Stimulated activated CD4-positive, alpha-beta T cell treated with anti-CD3 and anti-CD28 coated beads, Interleukin-1b, Interleukin-23, amount 100 ng/mL, for 4 hours (primary cell): Measurements from ENCODE around the gene PPP1R3D.

Source experiments
- DNase-seq, 2 donors: peaks; one replicate each; pipeline ENCODE4 v3.0.0-alpha.2; 2020; ENCODE audit warnings: low read depth in 2 of 2

Gene PPP1R3D

DNA sequence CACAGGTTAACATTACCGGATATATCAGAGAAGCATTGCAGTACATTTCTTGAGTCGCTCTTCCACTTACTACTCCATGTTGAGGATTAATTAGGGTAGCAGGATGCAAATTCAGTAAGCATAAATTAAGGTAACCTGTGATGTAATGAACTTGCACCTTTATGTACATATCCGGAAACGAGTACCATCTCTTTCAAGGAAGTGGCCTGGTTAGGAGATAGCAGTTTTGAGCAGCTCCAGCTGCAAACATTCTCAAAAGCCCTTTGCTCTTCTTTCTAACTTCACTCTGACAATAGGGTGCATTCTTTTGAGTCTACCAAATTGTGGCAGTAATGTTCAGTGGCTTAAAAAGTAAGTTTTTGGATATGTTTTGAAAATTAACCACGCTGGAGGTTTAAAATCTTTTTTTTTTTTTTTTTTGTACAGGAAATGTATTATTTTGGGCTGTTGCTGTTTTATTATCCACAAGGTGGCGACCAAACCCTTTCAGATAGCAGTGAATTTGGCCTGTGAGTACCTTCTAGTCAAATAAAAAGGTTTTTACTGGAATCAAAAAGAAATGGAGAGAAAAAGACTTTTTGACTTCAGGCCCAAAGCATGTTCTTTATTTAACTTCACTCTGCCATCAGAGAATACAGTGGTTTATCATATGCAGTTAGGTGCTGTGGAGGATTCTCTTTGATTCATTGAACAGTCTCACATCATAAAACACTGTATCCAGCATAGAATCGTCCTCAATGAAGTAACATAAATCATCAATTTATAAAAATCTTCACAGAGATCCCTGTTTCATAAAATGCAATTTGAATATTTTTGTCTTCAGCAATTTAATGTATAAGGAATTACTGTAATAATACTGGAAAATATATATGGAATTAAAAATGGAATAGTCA is 9.0 kb upstream of the PPP1R3D start:
- peak in 1 of 2 donors; percentile 15 for DNase-seq

DNA sequence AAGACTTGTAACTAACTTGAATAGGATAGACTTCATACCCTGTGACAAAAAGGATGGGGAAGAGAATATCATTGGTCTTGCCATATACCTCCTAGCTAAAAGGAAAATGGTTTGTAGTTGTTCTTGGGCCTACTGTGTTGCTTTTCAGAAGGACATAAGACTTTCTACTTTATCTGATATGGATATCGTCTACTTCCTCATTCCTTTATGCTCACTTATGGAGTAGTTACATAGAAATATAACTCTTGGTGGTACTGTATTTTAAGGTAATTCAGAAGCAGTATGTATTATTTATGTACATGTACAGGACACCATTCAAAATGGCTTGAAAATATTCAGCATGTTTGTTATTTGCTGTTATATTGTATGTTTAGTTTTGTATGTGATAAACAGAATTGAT is 8.1 kb upstream of the PPP1R3D start:
- no peak for DNase-seq

DNA sequence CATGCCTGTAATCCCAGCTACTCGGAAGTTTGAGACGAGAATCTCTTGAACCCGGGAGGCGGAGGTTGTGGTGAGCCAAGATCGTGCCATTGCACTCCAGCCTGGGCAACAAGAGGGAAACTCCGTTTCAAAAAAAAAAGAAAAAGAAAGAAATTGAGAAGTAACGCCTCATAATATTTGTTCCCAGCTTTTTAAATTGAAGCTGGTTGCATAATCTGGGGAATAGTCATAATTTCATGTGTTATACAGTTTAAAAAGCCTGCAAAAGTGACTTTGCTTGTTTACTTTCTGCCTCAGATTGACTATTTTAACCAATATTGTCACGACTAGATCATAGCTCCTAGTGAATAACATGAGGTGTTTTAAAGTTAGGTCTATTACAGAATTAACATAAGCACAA is 7.3 kb upstream of the PPP1R3D start:
- DNase-seq: no peak

DNA sequence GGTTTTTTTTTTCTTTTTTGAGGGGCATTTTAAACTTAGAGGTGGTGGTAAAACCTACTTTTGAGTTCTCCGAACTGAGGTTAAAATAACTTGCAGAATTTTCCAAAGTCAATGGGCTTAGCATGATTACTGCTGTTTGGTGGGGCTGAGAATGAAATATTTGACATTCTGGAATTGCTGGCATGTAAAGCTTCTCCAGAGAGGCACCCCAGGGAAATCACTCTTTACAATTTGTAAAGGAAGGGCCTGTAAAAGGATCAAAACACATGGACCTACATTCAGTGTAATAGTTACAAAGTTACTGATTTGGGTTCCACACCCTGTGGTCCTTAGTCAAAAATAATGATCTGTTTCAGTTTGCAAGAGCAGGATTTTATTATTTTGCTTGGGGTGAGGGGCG is 5.6 kb upstream of the PPP1R3D start:
- no peak for DNase-seq

DNA sequence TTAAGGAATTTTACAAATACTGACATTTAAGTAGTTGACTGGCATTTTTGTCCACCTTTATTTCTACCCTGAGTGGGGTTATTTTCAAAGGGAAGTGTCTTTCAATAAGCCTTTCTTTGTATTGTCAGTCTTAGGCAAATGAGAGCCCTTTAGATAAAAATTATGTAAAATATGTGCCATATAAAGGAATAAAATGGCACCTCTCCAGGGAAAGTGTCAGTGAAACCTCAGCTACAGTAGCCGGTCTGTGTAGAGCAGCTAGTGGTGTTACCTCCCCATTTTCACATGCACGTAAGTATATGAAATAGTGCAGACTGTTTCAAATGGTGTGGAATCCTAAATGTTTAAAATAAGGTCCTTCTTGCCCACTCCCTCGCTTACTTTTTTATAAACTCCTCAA is 5.1 kb upstream of the PPP1R3D start:
- no peak for DNase-seq

DNA sequence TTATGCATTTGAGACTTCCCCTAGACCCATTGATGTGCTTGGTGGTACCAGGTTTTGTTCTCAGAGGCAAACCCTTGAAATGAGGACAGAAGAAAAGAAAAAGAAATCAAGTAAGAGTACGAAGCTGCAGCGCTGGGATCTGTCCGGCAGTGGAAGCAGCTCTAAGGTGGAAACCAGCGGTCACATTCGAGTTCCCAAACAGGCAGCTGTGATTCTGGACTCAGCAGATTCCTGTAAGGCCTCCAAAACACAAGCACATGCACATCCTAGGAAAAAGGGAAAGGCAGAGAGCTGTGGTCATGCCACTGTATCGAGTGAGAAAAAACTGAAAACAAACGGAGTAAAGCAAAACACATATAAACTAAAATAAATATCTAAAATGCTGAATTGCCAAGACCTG is 4.6 kb upstream of the PPP1R3D start:
- DNase-seq: no peak

DNA sequence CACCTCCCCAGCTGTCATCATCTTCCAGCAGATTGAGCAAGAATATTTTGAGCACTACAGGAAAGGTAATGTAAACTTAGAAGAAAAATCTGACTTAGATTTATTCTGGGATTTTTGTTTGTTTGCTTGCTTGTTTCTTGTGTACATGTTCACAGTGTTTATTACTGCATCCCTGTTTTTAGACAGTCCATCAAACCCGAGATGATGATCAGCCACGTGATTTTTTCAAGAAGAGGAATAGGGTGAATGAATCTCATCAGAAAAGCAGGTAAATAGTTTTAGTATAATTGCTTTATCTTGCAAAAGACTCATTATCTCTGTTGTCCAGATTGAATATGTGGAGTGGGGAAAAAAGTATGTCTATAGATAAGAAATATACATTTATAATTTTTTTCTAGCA is 2.1 kb upstream of the PPP1R3D start:
- DNase-seq: no peak

DNA sequence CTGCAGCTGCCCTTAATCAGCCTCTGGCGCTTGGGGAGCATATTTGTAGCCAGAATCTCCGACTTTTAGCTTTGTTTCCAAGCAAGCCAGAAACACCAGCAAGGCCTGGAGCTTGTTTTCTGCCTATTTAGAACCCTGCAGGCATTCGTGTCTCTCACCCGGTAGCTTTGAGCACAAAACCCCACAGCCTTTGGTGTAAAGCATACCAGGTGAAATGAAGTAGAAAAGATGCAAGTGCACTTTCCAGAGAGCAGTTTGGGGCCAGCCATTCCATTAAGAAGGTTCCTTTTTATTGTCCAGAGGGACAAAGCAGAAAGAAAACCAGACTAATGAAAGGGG is 820 bp upstream of the PPP1R3D start:
- no peak for DNase-seq

DNA sequence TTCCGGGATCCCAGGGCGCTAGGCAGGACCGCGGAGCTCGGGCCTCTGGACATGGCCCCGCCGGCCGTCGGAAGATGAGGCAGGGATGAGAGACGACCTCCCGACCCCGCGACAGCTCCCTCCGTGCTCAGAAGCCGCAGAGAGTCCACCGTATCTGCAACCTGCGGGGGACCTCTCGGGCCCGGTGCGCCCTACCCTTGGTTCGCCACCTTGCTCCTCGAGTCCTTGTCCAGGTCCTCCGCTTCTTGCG is 301 bp downstream of the PPP1R3D start:
- DNase-seq: no peak

DNA sequence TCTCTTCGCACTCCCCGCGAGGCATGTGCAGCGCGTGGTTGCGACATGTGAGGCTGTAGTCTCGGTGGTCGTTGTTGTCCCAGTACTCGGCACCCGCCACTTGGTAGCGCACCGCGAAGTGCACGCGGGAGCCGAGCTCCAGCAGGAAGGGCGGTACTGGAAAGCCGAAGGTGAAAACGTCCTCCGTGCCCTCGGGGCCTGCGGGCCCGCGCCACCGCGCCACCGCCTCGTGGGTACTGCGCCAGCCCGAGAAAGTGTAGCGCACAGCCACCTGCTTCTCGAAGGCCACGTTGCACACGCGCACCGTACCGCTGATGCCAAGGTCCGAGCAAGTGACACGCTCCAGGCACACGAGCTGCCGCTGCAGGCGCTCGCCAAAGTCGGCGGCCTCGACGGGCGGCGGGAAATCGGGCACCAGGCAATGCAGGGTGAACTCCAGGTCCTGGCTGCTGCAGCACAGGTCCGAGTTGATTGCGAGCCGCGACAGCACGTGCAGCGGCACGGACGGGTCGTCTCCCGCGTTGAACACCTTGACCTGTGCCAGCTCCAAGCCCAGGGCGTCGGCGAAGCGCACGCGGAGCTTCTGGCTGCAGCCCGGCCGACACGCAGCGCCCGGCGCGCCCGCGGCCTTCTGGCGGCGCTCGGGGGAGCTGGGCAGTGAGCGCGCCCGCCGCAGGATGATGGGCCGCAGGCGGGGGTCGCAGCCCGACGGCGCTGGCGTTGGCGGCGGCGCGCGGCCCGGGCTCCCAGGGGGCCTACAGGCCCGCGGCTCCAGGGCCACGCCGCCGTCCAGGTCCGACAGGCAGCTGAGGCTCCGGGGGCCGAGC is 840 bp downstream of the PPP1R3D start:
- no peak for DNase-seq

DNA sequence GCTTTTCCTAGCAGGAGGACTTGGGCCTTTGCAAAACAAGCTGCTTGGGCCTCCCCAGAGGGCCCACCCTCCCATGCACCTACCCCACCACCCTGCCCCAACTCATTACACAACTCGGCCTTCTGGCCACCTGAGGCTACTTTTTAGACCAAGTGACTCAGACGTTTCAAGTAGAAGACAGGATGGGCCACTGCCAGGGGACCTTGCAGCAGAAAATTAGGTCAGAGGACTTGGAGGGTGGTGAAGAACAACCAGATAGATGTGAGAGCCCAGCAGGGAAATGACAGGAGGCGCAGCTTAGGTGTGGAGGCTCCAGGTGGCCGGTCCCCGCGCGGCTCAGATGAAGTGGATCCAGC is 1.4 kb downstream of the PPP1R3D start:
- no peak for DNase-seq

DNA sequence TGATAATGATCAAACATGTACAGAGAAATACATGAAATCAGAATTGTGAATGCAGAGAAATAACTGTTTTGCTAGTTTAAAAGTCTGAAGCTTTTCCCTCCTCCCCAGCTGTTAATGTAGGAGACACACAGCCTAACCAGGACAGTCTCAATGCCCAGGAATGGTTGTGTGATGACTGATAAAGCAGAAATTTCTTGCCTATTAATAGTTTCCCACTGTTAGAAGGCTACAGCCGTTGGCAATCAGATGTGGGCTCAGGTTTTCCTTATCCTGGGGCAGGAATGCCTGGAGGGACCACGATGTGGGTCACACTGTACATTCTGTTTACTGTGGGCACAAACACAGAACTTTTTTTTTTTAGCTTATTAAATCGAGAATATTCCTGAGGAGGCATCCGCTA is 1.9 kb downstream of the PPP1R3D start:
- DNase-seq: no peak

DNA sequence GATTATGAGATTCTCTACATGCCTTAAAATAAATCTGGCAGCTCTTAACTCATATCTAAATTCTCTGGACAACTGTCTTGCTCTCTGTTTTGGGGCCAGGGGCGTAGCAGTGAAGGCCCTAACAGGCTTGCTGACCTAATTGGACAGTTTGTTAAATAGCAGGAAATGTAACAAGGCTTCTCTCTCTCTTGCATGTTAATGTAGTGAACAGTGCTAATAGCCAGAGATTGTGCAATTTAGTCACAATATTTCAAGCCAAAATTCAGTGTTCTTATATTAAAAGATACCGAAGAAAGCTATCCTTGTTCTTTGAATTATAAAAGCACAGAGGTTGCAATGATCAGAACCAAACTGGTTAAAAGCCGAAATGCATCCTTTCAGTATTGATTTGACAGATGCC is 3.0 kb downstream of the PPP1R3D start:
- DNase-seq: no peak

DNA sequence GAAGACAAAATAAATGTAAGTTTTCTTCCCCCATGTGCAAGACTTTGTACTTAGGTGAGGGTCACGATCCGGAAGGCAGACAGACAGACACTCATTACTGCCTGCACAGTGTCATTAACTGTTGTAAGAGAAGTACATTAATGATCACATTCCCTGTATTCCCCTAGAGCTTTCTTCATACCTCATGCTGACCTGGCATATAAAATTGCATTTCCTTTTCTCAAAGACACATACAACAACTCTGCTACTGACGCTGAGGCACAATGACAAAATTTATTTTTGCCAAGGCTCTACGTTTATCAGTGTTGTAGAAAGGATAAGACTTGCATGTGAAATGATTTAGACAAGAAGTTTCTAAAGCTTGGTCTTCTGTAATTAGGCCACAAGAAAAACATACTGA is 3.7 kb downstream of the PPP1R3D start:
- no peak for DNase-seq

DNA sequence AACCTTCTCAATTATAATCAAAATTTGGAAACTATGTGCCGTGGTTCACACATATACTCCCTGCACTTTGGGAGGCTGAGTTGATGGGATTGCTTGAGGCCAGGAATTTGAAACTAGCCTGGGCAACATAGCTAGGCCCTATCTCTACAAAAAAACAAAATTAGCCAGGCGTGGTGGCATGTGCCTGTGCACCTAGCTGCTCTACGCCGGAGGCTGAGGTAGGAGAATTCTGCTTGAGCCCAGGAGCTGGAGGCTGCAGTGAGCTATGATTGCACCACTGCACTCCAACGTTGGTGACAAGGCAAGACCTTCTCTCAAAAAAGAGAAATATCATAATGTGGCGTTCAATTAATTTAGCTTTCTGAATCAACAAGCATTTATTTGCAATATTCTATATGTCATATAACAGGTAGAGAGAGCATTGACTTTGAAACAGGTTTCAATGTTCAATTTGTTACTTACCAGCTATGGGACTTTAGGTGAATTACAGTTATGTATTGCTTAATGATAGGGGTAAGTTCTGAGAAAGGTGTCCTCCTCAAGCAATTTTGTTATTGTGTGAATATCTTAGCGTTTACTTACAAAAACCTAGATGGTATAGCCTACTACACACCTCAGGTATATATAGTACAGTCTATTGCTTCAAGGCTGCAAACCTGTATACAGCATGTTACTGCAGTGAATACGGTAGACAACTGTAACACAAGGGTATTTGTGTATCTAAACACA is 4.5 kb downstream of the PPP1R3D start:
- no peak for DNase-seq

DNA sequence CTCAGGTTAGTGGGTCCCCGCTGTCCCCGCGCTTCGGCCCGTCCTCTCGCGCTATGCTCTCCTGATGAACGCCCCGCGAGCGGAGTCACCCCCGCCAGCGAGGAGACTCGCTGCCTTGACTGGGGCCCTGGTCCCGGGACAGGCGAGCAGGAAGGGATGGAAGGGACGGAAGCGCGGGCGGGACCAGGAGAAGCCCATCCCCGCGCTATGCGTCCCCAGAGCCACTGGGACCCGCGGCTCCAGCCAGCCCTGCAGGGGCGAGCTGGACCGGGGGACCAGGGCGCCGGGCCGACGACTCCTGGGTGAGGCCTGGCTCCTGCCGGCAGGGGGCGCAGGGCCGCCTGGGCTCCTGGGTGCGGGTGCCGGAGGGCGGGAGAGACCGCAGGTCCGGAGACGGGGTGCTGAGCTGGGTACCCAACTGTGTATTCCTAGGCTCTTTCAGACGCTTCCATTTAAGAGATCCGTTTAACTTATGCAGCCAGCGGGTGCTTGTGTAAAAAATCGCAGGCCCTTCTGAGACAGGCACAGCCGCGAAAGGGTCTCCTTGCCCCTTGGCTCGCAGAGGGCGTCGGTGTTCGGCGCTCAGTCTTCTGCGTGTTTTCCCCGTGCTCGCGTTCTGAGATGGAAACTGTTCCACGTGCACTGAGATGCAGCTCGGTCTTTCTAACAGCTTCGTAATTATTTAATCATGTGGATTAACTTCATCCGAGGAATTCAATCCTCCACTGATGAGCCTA is 6.1 kb downstream of the PPP1R3D start:
- DNase-seq: peak; percentile 66 to 80

DNA sequence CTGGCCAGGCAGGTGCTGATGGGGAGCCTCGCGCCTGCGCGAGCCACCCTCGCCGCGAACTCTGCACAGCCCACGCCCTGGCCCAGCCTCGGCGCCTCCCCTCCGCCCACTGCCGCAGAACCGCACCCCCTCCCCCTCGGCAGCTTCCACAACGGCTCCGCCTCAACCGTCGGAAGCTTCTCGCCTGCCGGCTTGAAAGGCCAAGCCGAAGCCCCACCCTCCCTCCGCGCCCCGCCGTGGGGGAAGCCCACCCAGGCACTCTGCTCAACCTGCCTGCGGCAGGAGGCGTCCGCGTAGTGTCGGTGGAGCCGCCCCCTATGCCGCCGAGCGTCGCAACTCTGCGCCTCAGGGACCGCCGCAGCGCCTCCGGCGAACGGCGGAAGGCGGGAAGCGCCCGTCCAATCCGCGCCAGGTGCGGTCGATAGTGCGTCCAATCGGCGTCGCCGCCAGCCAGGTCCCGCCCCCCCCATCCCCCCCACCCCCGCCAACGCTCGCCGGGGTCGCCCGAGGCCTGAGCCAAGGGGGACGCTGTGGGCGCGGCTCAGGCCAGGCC is 6.7 kb downstream of the PPP1R3D start, which contains the start of gene SYCP2:
Gene SYCP2, minus strand, starts transcription at position 342 of the 553 bp plus-strand sequence. CDS start 11,224 bp downstream, outside the sequence.
- peak; percentile 43 to 52 for DNase-seq

DNA sequence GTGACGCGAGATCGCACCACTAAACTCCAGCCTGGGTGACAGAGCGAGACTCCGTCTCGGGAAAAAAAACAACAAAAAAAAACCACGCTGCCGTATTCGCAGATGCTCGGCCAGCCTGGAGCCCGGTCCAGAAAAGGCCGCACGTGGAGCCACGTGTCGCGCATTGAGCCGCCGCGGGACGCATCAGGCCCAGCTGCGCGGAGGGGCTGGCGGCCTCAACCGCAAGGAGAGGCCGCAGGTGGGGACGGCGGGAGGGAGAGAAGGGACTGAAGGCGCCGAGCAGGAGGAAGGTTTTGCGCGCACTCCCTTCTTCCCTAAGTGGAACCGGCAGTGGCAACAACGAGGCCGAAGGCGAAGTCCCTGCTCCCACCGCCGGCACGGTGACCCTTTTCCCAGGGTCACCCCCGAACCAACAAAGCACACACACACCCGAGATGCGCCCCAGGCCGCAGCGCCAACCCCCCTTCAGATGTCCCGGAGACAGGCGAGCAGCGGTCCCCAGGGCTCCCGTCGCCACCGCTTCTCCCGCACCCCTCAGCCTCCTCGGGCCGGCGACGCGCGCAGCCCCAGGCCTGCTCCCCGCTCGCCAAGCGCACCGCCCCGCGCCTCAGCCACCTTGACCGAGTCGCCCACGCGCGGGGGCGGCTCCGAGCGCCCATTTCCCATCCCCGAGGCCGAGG is 7.3 kb downstream of the PPP1R3D start:
- no peak for DNase-seq

DNA sequence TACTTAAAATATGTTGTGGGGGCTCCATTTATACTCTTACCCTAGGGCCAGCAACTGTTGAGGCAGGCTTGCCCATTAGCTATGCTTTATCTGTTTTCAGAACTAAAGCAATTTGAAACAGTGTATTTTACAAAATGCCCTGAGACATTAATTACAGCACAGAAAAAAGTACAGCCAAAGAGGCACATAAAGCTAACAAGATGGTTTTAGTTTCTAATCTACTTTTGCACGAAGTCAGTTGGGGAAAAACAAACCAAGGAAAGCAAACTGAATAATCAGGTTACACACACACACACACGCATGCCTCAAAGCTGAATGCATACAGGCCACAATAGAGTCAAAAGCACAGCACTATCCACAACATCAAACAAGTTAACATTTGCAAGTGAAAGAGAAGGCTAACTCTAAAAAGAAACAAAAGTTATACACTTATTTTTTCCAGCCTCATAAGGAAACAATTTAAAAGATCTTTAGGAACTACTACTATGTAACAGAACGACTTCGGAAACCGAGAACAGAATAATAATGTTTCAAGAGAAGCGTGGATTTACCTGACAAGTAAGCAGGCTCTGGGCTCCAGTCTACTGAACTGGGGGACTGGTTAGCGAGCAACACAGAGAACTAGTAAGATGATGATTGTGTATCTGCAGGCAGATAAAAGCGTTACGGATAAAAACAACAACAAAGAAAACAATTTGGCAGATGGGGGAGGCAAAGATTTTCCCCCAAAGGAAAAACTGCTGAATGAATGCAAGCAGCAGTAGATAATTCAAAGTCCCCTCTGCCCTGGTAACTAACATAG is 8.4 kb downstream of the PPP1R3D start:
- no peak for DNase-seq

DNA sequence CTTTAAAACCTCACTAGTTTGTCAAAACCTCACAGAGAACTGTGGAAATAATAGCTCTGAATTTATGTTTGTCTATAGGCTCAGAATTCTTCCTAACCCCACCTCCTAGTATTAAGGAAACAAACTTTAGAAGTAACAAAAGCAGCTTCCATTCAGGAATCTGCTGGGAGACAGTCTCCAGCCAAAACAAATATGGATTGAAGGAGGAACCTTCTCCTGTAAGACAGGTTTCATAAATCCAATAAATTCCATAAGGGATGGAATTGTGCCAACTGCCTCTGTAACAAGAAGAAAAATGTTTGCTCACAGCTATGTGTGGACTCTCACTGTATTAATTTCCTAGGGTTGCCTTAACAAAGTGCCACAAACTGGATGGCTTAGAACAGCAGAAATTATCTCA is 14.2 kb downstream of the PPP1R3D start:
- DNase-seq: no peak
